GM06990 (cell line): Measurements from ENCODE around the gene PDCD1LG2.

Experiments used
- DNase-seq: peaks from one replicate; pipeline ENCODE4 v3.0.0-alpha.2; 2011; ENCODE audit not compliant: insufficient read length; ENCODE audit errors: extremely low read depth
- H3K27me3 ChIP-seq: replicated peaks from 2 replicates; pipeline ENCODE4 v1.6.0; 2011; ENCODE audit warnings: low read length; ENCODE audit not compliant: control insufficient read depth, insufficient read depth
- H3K36me3 ChIP-seq: 2 replicates; pipeline ENCODE4 v1.5.1; 2011; ENCODE audit warnings: low read length; ENCODE audit not compliant: control insufficient read depth, insufficient read depth
- H3K4me3 ChIP-seq: replicated peaks from 2 replicates; pipeline ENCODE4 v1.5.1; 2011; ENCODE audit warnings: low read depth, mild to moderate bottlenecking, control low read depth, low read length
- CTCF ChIP-seq: IDR thresholded peaks from 2 replicates; pipeline ENCODE4 v1.5.1; 2011; ENCODE audit warnings: low read length, control low read depth, mild to moderate bottlenecking, inconsistent platforms; ENCODE audit not compliant: insufficient read depth, poor library complexity, severe bottlenecking

The PDCD1LG2 gene

GRCh38 chr9:5569891-5570290, 59.6 kb downstream of the PDCD1LG2 start:
- TF ChIP-seq CTCF: no peak
- no peak for DNase-seq
- no peaks in the 10 kb centered on the region for H3K27me3 ChIP-seq
- H3K36me3 ChIP-seq: peaks cover 2% of the 10 kb centered on the region; the same call in 1 of the 2 replicates
- H3K4me3 ChIP-seq: no peak overlapping the region

- TF ChIP-seq CTCF: no peak
- no peaks in the 10 kb centered on the region for H3K27me3 ChIP-seq
- no peak for DNase-seq
- H3K4me3 ChIP-seq: no peak overlapping the region
- peaks cover 2% of the 10 kb centered on the region; the same call in 1 of the 2 replicates for H3K36me3 ChIP-seq
Observed at GRCh38 chr9:5571629-5572232, 61.4 kb downstream of the PDCD1LG2 start.

- Histone ChIP-seq H3K27me3 (no peaks in the 10 kb centered on the region), H3K36me3 (peaks cover 2% of the 10 kb centered on the region; the same call in 1 of the 2 replicates), H3K4me3 (no peak overlapping the region)
- no peak for TF ChIP-seq CTCF
- no peak for DNase-seq
Observed at GRCh38 chr9:5574097-5574496, 63.8 kb downstream of the PDCD1LG2 start.

- Histone ChIP-seq H3K36me3 (peaks cover 2% of the 10 kb centered on the region; the same call in 1 of the 2 replicates), H3K4me3 (no peak overlapping the region), H3K27me3 (no peaks in the 10 kb centered on the region)
- no peak for DNase-seq
- peak; percentile 17 for TF ChIP-seq CTCF
Observed at GRCh38 chr9:5575000-5575399, 64.7 kb downstream of the PDCD1LG2 start.

- H3K27me3 ChIP-seq: no peaks in the 10 kb centered on the region
- no peaks in the 10 kb centered on the region for H3K36me3 ChIP-seq
- DNase-seq: no peak
- TF ChIP-seq CTCF: no peak
- H3K4me3 ChIP-seq: no peak overlapping the region
Observed at GRCh38 chr9:5577225-5577624, 66.9 kb downstream of the PDCD1LG2 start.

- no peak for TF ChIP-seq CTCF
- Histone ChIP-seq H3K36me3 (no peaks in the 10 kb centered on the region), H3K4me3 (no peak overlapping the region), H3K27me3 (no peaks in the 10 kb centered on the region)
- no peak for DNase-seq
Observed at GRCh38 chr9:5578018-5578697, 67.8 kb downstream of the PDCD1LG2 start.
